HUDEP-2 (cell line): ENCODE data around the gene EVI5L.

Source experiments
- DNase-seq, 76 experiments: peaks; one replicate each; lab custom pipeline; 2025; ENCODE audit not compliant: unreplicated experiment in 76 of 76; lab: John Stamatoyannopoulos, UW

EVI5L gene

GRCh38 chr19:7859831-7860713 is 30.1 kb downstream of the EVI5L start:
- DNase-seq = no peak

GRCh38 chr19:7860714-7861618 is 30.9 kb downstream of the EVI5L start:
- DNase-seq = no peak

- DNase-seq = no peak
Measured at GRCh38 chr19:7861619-7862412, 31.8 kb downstream of the EVI5L start.

- peak in 72 of 76 experiments; percentile 30 to 97 (median 82) for DNase-seq
Measured at GRCh38 chr19:7862413-7862951, 32.5 kb downstream of the EVI5L start.

- no peak for DNase-seq
Measured at GRCh38 chr19:7863157-7863970, 33.3 kb downstream of the EVI5L start.

DNA sequence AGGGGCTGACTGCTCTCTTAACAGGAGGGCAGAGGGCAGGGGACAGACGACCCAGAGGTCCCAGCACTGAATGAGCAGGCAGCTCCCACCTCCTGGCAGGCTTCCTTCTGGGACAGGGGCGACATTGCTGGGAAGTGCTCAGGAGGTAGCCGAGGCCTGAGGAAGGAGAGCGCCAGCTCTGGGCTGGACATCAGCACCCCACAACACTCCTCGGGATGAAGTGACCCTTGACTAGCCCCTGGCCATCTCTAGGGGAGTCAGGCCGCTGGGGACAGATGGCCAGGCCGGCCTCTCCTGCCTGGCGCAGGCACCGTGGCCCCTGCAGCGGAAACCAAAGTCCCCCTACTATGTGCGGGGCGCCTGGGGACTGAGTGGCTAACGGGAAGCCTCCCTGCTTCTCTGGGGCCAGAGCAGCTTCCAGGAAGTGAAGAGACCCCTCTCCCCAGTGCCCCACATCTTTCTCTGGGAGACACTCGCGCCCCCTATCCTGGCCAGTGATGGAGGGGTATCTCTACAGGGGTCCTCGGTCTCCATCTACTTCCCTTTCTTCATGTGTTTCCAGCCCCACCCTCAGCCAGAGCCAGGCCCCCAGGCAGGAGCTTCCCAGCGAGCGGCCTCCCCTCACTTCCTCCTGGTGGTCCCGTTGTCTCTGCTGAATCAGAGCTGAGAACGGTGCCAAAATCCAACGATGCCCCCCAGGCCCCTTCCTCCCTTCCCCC is 34.1 kb downstream of the EVI5L start:
- no peak for DNase-seq

GRCh38 chr19:7864690-7865074 is 34.7 kb downstream of the EVI5L start:
- DNase-seq = no peak

GRCh38 chr19:7865262-7865911 is 35.4 kb downstream of the EVI5L start:
- DNase-seq = no peak

GRCh38 chr19:7866399-7867091 is 36.5 kb downstream of the EVI5L start:
- no peak for DNase-seq

GRCh38 chr19:7867092-7867844 is 37.2 kb downstream of the EVI5L start:
- DNase-seq = no peak

DNA sequence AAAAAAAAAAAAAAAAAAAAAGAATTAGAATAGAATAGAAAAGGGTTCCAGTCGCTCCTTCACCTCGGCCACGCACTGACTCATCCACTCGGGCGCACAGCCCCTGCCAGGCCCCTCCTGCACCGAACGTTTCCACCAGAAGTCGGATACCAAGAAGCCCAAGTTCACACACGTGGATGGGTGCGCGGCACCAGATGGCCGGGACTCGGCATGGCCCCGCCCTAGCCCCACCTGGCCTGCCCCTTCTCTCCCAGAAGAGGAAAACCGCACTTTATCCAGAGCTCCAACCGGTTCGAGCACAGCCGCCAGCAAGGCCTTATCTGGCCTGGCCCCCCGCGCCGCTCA is 38.3 kb downstream of the EVI5L start:
- DNase-seq = peak in 22 of 76 experiments; percentile 35 to 72 (median 52)

DNA sequence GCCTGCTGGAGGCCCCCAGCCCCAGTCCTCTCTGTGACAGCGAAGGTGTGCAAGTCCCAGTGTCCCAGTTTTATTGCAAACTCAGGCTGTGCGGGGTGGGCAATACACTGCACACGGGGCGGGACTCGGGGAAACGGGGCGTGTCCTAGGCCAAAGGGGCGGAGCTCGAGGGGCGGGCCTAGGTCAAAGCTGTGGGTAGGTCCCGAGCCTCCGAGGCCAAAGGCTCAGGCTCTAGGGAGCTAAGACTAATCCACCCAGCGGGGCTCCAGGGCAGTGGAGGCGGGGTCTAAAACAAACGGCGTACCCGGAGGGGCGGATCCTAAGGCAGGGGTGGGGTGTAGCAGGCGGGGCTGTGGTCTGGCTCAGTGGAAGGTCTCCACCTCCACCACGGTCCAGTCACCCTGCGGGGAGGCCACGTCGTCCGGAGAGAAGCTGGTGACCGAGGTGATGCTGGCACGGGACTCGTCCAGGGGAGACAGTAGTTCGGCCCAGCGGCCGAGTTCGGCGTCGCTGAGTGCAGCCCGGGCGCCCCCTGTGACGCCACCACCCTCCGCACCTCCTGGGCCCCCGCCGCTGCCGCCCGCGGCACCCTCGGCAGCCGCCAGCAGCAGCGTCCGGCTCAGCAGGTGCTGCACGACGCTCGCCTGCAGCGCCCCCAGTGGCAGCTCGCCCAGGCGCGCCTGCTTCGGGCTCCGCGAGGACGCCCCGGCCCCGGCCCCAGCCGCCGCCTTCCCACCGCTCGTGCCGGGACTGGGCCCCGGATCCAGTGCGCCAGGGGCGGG is 38.8 kb downstream of the EVI5L start:
- peak in 74 of 76 experiments; percentile 55 to 98 (median 88) for DNase-seq

- peak in 68 of 76 experiments; percentile 19 to 99 (median 71) for DNase-seq
Measured at GRCh38 chr19:7869453-7869909, 39.5 kb downstream of the EVI5L start.

DNA sequence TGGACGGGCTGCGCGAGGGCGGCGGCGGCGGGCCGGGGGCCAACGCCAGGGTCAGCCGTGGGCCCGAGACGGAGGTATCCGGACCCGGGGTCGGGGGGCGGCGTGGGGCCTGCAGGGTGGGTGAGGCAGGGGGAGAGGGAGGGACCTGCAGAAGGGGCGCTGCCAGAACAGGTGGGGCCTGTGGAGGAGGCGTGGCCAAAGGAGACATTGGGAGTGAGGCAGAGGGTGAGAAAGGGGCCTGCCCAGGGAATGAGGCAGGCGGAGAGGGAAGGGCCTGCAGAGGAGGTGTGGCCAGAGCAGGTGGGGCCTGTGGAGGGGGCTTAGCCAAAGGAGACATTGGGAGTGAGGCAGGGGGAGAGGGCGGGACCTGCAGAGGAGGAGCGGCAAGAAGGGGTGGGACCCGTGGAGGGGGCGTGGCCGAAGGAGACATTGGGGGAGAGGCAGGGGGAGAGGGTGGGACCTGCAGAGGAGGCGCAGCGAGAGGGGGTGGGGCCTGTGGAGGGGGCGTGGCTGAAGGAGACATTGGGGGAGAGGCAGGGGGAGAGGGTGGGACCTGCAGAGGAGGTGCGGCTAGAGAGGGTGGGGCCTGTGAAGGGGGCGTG is 40.0 kb downstream of the EVI5L start:
- peak in 75 of 76 experiments; percentile 62 to 100 (median 92) for DNase-seq

DNA sequence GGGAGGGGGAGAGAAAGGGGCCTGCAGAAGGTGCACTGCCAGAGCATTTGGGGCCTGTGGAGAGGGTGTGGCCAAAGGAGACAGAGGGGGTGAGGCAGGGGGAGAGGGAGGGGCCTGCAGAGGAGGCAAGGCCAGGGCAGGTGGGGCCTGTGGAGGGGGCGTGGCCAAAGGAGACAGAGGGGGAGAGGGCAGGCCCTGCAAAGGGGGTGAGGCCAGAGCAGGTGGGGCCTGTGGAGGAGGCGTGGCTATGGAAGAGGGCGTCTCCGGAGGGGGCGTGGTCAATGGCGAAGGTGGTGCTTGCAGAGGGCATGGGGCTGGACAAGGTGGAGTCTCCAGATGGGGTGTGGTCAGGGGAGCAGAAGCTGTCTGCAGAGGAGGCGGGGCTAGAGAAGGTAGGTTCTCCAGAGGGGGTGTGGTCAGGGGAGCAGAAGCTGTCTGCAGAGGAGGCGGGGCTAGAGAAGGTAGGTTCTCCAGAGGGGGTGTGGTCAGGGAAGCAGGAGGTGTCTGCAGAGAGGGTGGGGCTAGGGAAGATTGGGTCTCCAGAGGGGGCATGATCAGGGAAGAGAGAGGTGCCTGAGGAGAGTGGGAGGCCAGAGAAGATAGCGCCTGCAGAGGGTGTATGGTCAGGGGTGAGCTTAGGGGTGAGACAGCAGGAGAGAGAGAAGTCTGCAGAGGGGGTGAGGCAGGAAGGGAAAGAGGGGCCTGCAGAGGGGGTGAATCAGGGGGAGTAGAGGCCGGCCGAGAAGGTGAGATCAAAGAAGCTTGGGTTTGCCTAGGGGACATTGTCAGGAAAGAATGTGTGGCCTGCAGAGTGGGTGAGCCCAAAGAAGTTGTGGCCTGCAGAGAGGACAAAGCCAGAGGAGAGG is 40.8 kb downstream of the EVI5L start:
- DNase-seq = peak in 75 of 76 experiments; percentile 75 to 99 (median 96)
